ENCODE results near the gene GALT.

GRCh38 chr9:34675048-34675714 is 28.7 kb downstream of the GALT start:
- TF ChIP-seq CTCF (IDR thresholded peaks at IDR 0.05; ENCODE audit: low read length) (peak; percentile 73), EZH2phosphoT487 (IDR thresholded peaks at IDR 0.05; ENCODE audit: low read length) (no peak)
